ENCODE data around the gene UPK1A. TPM values are rescaled to one million over a fixed set of nuclear protein-coding genes. Genes with fewer than 3 reads are reported as not detected.

The UPK1A gene
- total and polyA plus RNA-seq, 2 of the 8 experiments (the other 6 are each of a cell fraction or from before 2014, with no cell fraction given), result 0.56 to 9.9 TPM

DNA sequence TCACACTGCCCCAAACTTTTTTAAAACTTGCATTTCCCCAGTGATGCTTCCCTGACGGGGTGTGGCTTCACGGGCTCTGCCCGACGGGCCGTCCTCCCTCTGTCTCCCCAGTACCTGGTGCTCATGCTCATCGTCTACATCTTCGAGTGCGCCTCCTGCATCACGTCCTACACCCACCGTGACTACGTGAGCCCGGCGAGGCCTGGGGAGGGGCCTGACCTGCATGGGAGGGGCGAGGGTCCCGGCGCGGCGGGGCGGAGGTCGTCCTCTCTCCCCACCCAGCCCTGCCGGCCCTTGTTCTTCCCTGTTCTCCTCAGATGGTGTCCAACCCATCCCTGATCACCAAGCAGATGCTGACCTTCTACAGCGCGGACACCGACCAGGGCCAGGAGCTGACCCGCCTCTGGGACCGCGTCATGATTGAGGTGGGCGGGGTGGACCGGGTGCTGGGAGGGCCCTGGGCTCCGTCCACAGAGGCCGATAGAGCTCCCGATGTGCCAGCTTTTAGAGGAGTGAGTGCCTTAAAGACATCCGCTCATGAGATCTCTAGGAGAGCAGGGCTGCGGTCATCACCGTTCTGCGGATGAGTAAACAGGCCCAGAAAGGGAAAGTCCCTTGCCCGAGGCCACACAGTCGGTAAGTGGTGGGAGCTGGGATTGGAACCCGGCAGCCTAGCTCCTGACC, 6.9 kb downstream of the UPK1A start (continued):
- no peak for TF ChIP-seq RNF2 (IDR thresholded peaks at IDR 0.05; ENCODE audit: borderline replicate concordance, low read depth, low read length, missing control alignments, poor library complexity, severe bottlenecking)
- no peak; a peak in 1 of 3 replicates for TF ChIP-seq POLR2A (IDR thresholded peaks at IDR 0.05; ENCODE audit: control extremely low read depth in 1 of 2, low read depth in 2 of 2, low read length in 2 of 2)
- TF ChIP-seq MAFK (IDR thresholded peaks at IDR 0.05; ENCODE audit: low read depth, low read length), result no peak
- no peak for TF ChIP-seq BCL11A (IDR thresholded peaks at IDR 0.05; ENCODE audit: low read depth in 2 of 2, low read length in 2 of 2)
- TF ChIP-seq TAF7 (optimal IDR thresholded peaks at IDR 0.05; ENCODE audit: borderline replicate concordance, low read depth, low read length), result no peak
- TF ChIP-seq KDM4A (IDR thresholded peaks at IDR 0.05; ENCODE audit: low read depth, low read length, severe bottlenecking), result peak; percentile 98

Measured in H1 (cell line).